ENCODE data around the gene CDH4.

CDH4 gene

DNA sequence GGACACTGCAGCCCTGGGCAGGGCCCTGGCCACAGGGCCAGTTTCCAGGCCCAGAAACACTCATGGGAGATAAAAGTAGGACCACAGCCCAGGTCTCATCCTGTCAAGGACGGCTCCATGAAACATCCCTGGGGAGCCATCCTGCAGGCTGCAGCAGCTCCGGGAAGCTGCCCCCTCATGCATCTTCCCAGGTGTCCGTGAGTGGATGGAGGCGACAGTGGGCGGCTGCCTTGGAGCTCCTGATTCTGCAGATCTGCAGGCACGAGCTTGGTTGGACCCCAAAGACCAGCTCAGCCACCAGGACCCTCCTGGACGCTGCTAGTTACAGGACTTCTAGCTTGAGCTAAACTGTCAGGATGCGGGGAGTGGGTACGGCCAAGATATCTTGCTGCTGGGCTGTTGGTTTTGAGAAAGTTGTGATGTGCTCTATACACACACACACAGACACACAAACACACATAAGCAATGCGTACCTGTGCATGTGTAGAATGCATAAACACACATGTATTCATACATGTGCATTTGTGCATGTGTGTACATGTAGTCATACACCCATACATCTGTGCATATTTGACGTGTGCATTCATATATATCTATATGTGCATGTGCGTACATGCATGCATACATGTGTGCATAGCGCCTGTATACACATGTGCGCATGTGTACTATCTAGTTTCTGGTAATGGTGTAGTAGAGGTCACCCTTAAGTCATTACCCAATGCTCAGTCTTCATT is 515.9 kb downstream of the CDH4 start:
- TF ChIP-seq, protein P1, sequence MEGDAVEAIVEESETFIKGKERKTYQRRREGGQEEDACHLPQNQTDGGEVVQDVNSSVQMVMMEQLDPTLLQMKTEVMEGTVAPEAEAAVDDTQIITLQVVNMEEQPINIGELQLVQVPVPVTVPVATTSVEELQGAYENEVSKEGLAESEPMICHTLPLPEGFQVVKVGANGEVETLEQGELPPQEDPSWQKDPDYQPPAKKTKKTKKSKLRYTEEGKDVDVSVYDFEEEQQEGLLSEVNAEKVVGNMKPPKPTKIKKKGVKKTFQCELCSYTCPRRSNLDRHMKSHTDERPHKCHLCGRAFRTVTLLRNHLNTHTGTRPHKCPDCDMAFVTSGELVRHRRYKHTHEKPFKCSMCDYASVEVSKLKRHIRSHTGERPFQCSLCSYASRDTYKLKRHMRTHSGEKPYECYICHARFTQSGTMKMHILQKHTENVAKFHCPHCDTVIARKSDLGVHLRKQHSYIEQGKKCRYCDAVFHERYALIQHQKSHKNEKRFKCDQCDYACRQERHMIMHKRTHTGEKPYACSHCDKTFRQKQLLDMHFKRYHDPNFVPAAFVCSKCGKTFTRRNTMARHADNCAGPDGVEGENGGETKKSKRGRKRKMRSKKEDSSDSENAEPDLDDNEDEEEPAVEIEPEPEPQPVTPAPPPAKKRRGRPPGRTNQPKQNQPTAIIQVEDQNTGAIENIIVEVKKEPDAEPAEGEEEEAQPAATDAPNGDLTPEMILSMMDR (IDR thresholded peaks at IDR 0.05) = no peak
- TF ChIP-seq ZFX (IDR thresholded peaks at IDR 0.05; ENCODE audit: borderline replicate concordance) = no peak
- no peak overlapping the region for H3K27ac ChIP-seq

DNA sequence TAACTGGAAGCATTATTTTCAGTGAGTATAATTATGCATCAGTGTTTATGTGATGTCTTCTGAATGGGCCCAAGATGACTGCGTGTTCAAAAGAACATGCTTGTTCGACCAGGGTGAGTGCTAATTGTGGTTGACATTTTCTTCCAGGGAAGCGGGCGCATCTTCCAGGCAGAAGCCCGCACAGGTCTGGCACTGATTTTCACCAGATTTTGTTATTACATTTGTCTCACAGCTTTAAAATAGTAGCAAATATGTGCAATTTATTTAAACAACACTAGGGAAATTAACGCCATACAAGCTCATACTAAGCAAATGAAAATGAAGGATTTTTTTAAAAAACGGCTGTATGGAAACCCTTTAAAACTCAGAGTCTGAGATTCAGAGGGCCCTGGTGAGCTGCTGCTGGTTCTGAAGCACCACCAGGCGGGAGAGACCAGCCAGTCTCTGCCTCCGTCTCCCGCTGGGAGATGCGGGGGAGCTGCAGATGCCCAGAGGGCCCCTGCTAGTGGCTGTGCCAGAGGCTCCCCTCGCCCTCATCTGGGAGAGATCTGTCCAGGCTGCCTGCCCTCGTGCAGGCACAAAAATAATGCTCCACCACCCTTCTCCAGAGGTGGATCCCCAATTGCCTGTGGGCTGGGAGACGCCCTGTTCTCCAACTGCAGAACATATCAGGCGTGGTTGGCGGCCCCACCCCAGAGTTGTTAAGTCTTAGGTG is 516.7 kb downstream of the CDH4 start:
- TF ChIP-seq, protein P1 (IDR thresholded peaks at IDR 0.05) = no peak
- no peak for TF ChIP-seq ZFX (IDR thresholded peaks at IDR 0.05; ENCODE audit: borderline replicate concordance)
- H3K27ac ChIP-seq = no peak overlapping the region

DNA sequence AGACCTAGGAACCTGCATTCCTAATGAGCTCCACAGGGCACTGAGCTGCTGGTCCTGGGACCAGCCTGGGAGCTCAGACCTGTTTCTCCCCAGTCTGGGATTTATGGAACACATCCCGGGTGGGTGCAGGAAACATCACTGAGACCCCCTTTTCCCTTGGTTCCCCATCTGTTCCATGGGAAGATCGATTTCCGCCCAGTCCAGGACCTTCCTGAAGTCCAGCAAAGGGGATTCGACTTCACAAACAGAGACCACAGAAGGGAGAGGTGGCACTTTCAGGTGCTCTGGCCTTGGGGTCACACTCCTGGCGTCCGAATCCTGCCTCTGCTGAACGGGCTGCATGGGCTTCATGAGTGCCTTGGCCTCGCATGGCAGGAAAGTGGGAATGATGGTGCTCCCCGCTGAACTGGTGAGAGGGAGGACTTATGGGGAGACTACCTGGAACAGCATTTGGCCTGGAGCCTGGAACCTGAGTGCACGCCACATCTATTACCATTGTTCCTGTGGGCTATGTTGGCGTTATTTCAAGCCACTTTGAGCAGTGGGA is 517.3 kb downstream of the CDH4 start:
- H3K27ac ChIP-seq = no peak overlapping the region
- TF ChIP-seq, protein P1 (IDR thresholded peaks at IDR 0.05) = no peak
- no peak for TF ChIP-seq ZFX (IDR thresholded peaks at IDR 0.05; ENCODE audit: borderline replicate concordance)

DNA sequence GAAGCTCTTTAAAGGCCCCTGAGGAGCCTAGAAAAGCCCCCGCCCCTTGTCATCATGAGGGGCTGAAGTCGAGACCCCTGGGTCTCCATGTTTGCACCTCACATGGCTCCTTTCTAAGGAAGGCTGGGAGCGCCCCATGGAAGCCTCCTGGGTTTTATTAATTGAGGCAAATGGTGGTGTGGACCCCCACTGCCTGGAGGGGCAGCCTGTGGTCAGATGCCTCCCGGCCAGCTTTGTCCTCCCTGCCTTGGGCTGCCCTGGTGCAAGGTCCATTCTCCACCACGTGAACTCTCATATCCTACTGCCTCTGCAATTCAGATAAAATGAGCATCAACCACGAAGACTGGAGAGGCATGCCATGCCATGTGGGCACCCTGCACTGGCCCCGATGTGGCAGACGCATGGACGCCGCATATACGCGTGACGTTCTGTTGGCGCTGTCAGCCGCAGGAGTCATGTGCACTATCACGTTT is 518.1 kb downstream of the CDH4 start:
- TF ChIP-seq, protein P1 (IDR thresholded peaks at IDR 0.05) = no peak
- no peak for TF ChIP-seq ZFX (IDR thresholded peaks at IDR 0.05; ENCODE audit: borderline replicate concordance)
- H3K27ac ChIP-seq = no peak overlapping the region

DNA sequence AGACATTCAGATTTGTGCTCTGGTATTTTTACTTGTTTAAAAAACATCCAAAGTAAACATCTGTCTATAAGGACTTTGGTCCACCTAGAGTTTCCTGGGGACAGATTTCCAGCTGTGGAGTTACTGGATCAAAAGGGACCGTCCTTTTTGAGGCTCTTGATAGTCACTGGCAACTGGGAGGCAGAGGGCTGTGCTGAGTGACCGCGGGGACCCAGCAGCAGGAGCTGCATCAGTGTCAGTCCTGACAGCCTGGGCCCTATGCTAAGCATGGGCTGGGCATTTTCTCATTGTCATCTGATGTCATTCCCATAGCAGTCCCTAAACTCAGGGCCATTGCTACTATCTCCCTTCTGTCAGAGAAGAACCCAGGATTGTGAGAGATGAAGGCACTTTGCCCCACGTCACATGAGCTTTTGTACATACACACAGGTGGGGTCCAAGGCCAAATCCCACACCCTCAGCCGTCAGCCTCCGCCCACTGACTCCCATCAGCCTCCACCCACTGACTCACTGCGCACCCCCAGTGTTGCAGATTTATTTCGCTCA is 519.8 kb downstream of the CDH4 start:
- no peak overlapping the region for H3K27ac ChIP-seq
- no peak for TF ChIP-seq ZFX (IDR thresholded peaks at IDR 0.05; ENCODE audit: borderline replicate concordance)
- TF ChIP-seq, protein P1 (IDR thresholded peaks at IDR 0.05) = no peak

DNA sequence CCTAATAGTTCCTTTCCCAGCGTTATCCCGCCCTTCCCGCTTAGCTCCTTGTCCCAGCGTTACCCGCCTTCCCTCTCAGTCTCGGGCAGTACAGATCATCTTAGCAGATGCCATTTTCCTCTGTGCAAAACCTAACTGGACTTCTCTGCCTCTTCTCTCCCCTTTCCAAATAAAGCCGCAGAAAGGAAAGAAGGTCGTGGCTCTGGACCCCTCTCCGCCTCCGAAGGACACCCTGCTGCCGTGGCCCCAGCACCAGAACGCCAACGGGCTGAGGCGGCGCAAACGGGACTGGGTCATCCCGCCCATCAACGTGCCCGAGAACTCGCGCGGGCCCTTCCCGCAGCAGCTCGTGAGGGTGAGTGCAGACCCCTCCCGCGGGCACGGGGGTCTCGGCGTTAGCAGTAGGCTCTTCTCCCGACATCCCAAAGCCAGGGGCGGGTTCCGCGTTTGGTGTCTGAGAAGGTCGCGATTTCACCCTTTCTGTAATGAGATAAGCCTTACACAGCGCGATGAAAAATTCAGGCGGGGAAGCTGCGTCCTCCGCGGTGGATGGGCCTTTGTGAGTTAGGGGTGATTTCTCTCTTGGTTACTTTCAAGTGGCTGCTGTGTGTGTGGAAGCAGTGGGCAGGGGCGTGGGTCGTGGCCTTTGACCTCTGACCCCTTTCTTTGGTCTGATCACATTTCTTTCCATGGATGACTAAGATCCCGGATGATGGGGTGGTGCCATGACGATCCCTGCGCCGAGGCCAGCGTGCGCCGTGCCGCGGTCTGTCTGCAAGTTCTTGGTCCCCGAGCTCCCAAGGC is 521.0 kb downstream of the CDH4 start:
- TF ChIP-seq ZFX (IDR thresholded peaks at IDR 0.05; ENCODE audit: borderline replicate concordance) = no peak
- TF ChIP-seq, protein P1 (IDR thresholded peaks at IDR 0.05) = no peak
- H3K27ac ChIP-seq = no peak overlapping the region
